Measurements from ENCODE around the gene INKA2.

Gene INKA2

DNA sequence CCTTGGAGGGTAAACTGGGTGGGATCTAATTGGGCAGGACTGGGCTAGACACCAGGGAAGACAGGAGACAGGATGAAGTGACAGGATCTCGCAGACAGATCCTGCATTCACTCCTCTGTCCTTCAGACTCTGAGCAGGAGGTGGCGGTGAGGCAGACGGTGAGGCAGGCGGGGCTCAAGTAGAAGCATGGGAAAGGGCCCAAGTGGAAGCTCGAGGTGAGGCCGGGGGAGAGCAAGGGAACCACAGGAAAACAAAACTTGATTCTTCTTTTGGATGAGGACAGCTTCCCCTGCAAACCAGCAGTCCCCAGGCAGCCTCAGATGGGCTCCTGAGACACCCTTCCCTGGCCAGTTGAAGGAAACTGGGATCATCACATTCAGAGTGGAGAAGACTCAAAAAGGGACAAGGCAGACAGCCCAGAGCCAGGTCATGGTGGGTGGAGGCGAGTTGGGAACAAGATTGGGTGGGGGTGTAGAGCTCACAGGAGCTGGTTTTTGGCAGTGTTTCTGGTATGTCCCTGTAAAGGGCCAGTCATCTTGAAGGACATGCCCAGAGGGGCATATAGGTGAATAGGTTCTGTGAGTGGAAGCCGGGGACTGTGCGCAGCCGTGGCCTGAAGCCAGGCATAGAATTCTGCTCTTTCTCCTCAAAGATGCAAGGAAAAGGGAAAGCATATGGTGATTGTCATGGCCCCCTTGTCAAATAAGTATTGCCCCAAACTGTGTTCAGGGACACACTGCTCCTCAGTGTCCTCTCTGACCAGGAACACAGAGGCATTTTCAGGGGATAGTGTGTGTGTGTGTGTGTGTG, 18.0 kb downstream of the INKA2 start (continued):
- TF ChIP-seq, protein P1, sequence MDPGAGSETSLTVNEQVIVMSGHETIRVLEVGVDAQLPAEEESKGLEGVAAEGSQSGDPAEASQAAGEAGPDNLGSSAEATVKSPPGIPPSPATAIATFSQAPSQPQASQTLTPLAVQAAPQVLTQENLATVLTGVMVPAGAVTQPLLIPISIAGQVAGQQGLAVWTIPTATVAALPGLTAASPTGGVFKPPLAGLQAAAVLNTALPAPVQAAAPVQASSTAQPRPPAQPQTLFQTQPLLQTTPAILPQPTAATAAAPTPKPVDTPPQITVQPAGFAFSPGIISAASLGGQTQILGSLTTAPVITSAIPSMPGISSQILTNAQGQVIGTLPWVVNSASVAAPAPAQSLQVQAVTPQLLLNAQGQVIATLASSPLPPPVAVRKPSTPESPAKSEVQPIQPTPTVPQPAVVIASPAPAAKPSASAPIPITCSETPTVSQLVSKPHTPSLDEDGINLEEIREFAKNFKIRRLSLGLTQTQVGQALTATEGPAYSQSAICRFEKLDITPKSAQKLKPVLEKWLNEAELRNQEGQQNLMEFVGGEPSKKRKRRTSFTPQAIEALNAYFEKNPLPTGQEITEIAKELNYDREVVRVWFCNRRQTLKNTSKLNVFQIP (CRISPR knock-in tag; IDR thresholded peaks at IDR 0.05; ENCODE audit: borderline replicate concordance, low read depth), result no peak
- TF ChIP-seq ESRRG (CRISPR knock-in tag; IDR thresholded peaks at IDR 0.05) (no peak), ZFP30 (CRISPR knock-in tag; IDR thresholded peaks at IDR 0.05) (no peak), PPARA (CRISPR knock-in tag; IDR thresholded peaks at IDR 0.05; ENCODE audit: borderline replicate concordance) (no peak), ZNF70 (CRISPR knock-in tag; IDR thresholded peaks at IDR 0.05) (no peak)

GRCh38 chr1:111720274-111720976, 18.8 kb downstream of the INKA2 start:
- no peak for ATAC-seq
- TF ChIP-seq SNAI2 (CRISPR knock-in tag; IDR thresholded peaks at IDR 0.05) (no peak), ZNF8 (CRISPR knock-in tag; IDR thresholded peaks at IDR 0.05) (no peak), ESRRG (CRISPR knock-in tag; IDR thresholded peaks at IDR 0.05) (no peak), ARNTL (CRISPR knock-in tag; IDR thresholded peaks at IDR 0.05; ENCODE audit: borderline replicate concordance, low read depth) (no peak), GLIS3 (CRISPR knock-in tag; IDR thresholded peaks at IDR 0.05) (no peak), ISL1 (CRISPR knock-in tag; IDR thresholded peaks at IDR 0.05) (no peak), TSHZ2 (CRISPR knock-in tag; IDR thresholded peaks at IDR 0.05) (no peak), ZNF70 (CRISPR knock-in tag; IDR thresholded peaks at IDR 0.05) (no peak), CREB5 (CRISPR knock-in tag; IDR thresholded peaks at IDR 0.05; ENCODE audit: low read depth) (no peak), PPARA (CRISPR knock-in tag; IDR thresholded peaks at IDR 0.05; ENCODE audit: borderline replicate concordance) (no peak), ZFP3 (CRISPR knock-in tag; IDR thresholded peaks at IDR 0.05) (no peak), BACH2 (CRISPR knock-in tag; IDR thresholded peaks at IDR 0.05; ENCODE audit: borderline replicate concordance) (no peak), CSDC2 (CRISPR knock-in tag; IDR thresholded peaks at IDR 0.05) (no peak), ZC3H10 (CRISPR knock-in tag; IDR thresholded peaks at IDR 0.05) (no peak), OSR1 (CRISPR knock-in tag; IDR thresholded peaks at IDR 0.05) (no peak), CSRNP3 (CRISPR knock-in tag; IDR thresholded peaks at IDR 0.05) (no peak), ZFP30 (CRISPR knock-in tag; IDR thresholded peaks at IDR 0.05) (no peak), ZNF565 (CRISPR knock-in tag; conservative IDR thresholded peaks at IDR 0.05; ENCODE audit: low read depth) (no peak)
- TF ChIP-seq, protein P2, sequence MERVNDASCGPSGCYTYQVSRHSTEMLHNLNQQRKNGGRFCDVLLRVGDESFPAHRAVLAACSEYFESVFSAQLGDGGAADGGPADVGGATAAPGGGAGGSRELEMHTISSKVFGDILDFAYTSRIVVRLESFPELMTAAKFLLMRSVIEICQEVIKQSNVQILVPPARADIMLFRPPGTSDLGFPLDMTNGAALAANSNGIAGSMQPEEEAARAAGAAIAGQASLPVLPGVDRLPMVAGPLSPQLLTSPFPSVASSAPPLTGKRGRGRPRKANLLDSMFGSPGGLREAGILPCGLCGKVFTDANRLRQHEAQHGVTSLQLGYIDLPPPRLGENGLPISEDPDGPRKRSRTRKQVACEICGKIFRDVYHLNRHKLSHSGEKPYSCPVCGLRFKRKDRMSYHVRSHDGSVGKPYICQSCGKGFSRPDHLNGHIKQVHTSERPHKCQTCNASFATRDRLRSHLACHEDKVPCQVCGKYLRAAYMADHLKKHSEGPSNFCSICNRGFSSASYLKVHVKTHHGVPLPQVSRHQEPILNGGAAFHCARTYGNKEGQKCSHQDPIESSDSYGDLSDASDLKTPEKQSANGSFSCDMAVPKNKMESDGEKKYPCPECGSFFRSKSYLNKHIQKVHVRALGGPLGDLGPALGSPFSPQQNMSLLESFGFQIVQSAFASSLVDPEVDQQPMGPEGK (CRISPR knock-in tag; IDR thresholded peaks at IDR 0.05; ENCODE audit: borderline replicate concordance), result no peak
- TF ChIP-seq, protein P1 (CRISPR knock-in tag; IDR thresholded peaks at IDR 0.05; ENCODE audit: borderline replicate concordance, low read depth), result no peak
